IMR-90 (cell line): ENCODE measurements around the gene IFNA13. TPM values are rescaled to one million over a fixed set of nuclear protein-coding genes. Genes with fewer than 3 reads are reported as not detected.

ENCODE experiments used
- ATAC-seq: fragments of 200-7000 bp; cut with Tn5 transposase; 2 replicates; pipeline ENCODE4 v1.9.1; 2020; ENCODE audit warnings: low read depth, mild to moderate bottlenecking, moderate library complexity
- BruUV-seq: library from RNA; stranded (reverse); fragments of 400-500 nt; replicated peaks from 2 replicates; lab custom pipeline; 2021; lab: Mats Ljungman, UMichigan
- CTCF ChIA-PET: fragments of 300-600 bp; formaldehyde crosslinking; extraction: SDS; loops from one replicate; lab custom pipeline; 2021; ENCODE audit warnings: antibody characterized with exemption; lab: Yijun Ruan, JAX
- POLR2A ChIA-PET: fragments of 300-600 bp; sonication (Branson Sonifier 250); formaldehyde crosslinking; loops from one replicate; lab custom pipeline; 2022; ENCODE audit warnings: antibody characterized with exemption; ENCODE audit not compliant: unreplicated experiment; lab: Charles Lee
- DNase-seq: peaks from one replicate; pipeline ENCODE4 v3.0.0; 2013
- H2AFZ ChIP-seq: replicated peaks from 2 replicates; pipeline ENCODE3; 2013; ENCODE audit warnings: low read length, mild to moderate bottlenecking; ENCODE audit not compliant: poor library complexity
- H2AK5ac ChIP-seq: 2 replicates; pipeline ENCODE4 v1.6.1; 2013; ENCODE audit warnings: low read depth, low read length, inconsistent platforms
- H2AK9ac ChIP-seq: replicated peaks from 2 replicates; pipeline ENCODE3; 2013; ENCODE audit warnings: mild to moderate bottlenecking, low read depth, low read length, moderate library complexity; ENCODE audit not compliant: poor library complexity
- H2BK120ac ChIP-seq: 2 replicates; pipeline ENCODE4 v1.6.1; 2013; ENCODE audit warnings: low read depth, low read length, inconsistent platforms
- H2BK15ac ChIP-seq: 3 replicates; pipeline ENCODE4 v1.6.1; 2013; ENCODE audit warnings: low read depth, low read length, inconsistent platforms
- H2BK20ac ChIP-seq: 2 replicates; pipeline ENCODE4 v1.6.1; 2013; ENCODE audit warnings: low read depth, mild to moderate bottlenecking, inconsistent platforms, low read length, moderate library complexity
- H2BK5ac ChIP-seq: 2 replicates; pipeline ENCODE4 v1.6.1; 2013; ENCODE audit warnings: mild to moderate bottlenecking, low read depth, low read length, inconsistent platforms; ENCODE audit not compliant: poor library complexity, severe bottlenecking
- H3K14ac ChIP-seq: replicated peaks from 2 replicates; pipeline ENCODE4 v1.6.1; 2013; ENCODE audit warnings: low read depth, low read length, inconsistent platforms
- H3K18ac ChIP-seq: 2 replicates; pipeline ENCODE4 v1.6.1; 2013; ENCODE audit warnings: low read depth, low read length, control low read depth
- H3K23ac ChIP-seq: 2 replicates; pipeline ENCODE4 v1.6.1; 2013; ENCODE audit warnings: low read depth, low read length, inconsistent platforms
- H3K27ac ChIP-seq: 2 replicates; pipeline ENCODE4 v1.5.1; 2013; ENCODE audit warnings: mild to moderate bottlenecking, control low read depth, low read length; ENCODE audit not compliant: insufficient read depth
- H3K27me3 ChIP-seq: 2 replicates; pipeline ENCODE4 v1.6.1; 2013; ENCODE audit warnings: low read length; ENCODE audit not compliant: control insufficient read depth, insufficient read depth
- H3K36me3 ChIP-seq: 2 replicates; pipeline ENCODE4 v1.6.1; 2013; ENCODE audit warnings: low read length, mixed read lengths; ENCODE audit not compliant: control insufficient read depth, insufficient read depth
- H3K4ac ChIP-seq: 2 replicates; pipeline ENCODE4 v1.6.1; 2013; ENCODE audit warnings: low read depth, low read length, inconsistent platforms
- H3K4me1 ChIP-seq: 2 replicates; pipeline ENCODE4 v1.6.1; 2013; ENCODE audit warnings: low read length, mixed read lengths; ENCODE audit not compliant: control insufficient read depth, insufficient read depth
- H3K4me2 ChIP-seq: 2 replicates; pipeline ENCODE4 v1.6.1; 2013; ENCODE audit warnings: low read depth, mild to moderate bottlenecking, control low read depth, low read length, moderate library complexity
- H3K4me3 ChIP-seq: 2 replicates; pipeline ENCODE4 v1.5.1; 2013; ENCODE audit warnings: low read depth, mild to moderate bottlenecking, control low read depth, low read length, moderate library complexity; ENCODE audit not compliant: insufficient read depth
- H3K56ac ChIP-seq: 2 replicates; pipeline ENCODE4 v1.6.1; 2013; ENCODE audit warnings: low read length, inconsistent platforms; ENCODE audit not compliant: insufficient read depth; ENCODE audit errors: extremely low read depth
- H3K79me1 ChIP-seq, 2 experiments: 2 replicates each; pipeline ENCODE4 v1.6.1; 2013; ENCODE audit warnings: low read length in 2 of 2, inconsistent platforms in 1 of 2, low read depth in 1 of 2
- H3K9ac ChIP-seq: 2 replicates; pipeline ENCODE4 v1.6.1; 2013; ENCODE audit warnings: low read depth, low read length, control low read depth
- H3K9me1 ChIP-seq: 2 replicates; pipeline ENCODE4 v1.6.1; 2013; ENCODE audit warnings: low read length, inconsistent platforms; ENCODE audit not compliant: insufficient read depth
- H3K9me3 ChIP-seq: 2 replicates; pipeline ENCODE4 v1.6.1; 2013; ENCODE audit warnings: low read length; ENCODE audit not compliant: control insufficient read depth, insufficient read depth
- H4K20me1 ChIP-seq: 2 replicates; pipeline ENCODE4 v1.6.1; 2013; ENCODE audit warnings: low read length, inconsistent platforms; ENCODE audit not compliant: insufficient read depth
- H4K5ac ChIP-seq: 2 replicates; pipeline ENCODE4 v1.6.1; 2013; ENCODE audit warnings: mild to moderate bottlenecking, low read depth, low read length, control low read depth
- H4K8ac ChIP-seq, 2 experiments: 2 replicates each; pipeline ENCODE4 v1.6.1; 2013; ENCODE audit warnings: low read depth in 2 of 2, low read length in 2 of 2, control low read depth in 1 of 2, inconsistent platforms in 1 of 2
- H4K91ac ChIP-seq: 2 replicates; pipeline ENCODE4 v1.6.1; 2013; ENCODE audit warnings: low read depth, low read length, inconsistent platforms; ENCODE audit not compliant: insufficient read depth
- CHD1 ChIP-seq: IDR thresholded peaks from 2 replicates; pipeline ENCODE4 v1.6.1; 2012; ENCODE audit warnings: low read depth, low read length, improper control_type of control experiment
- CTCF ChIP-seq: conservative IDR thresholded peaks from 2 replicates; pipeline ENCODE4 v1.5.1; 2012; ENCODE audit warnings: mild to moderate bottlenecking, low read depth, low read length, improper control_type of control experiment
- WGBS, 2 experiments: methylation state at CpG; one replicate each; pipeline versions ENCODE4 v1.1.5 to v1.1.7; 2013; ENCODE audit warnings: missing lambda C conversion rate in 2 of 2; ENCODE audit not compliant: insufficient read length in 1 of 2; ENCODE audit errors: extremely low coverage in 2 of 2; 5-methylcytosine and 5-hydroxymethylcytosine counted together
- dilution Hi-C: fragments of 300-500 bp; cut with HindIII; formaldehyde crosslinking; loops from one replicate; pipeline ENCODE4 v1.14.3; 2018; ENCODE audit warnings: low sequenced_read_pairs; ENCODE audit not compliant: unreplicated experiment
- in situ Hi-C: fragments of 300-500 bp; cut with MboI; formaldehyde crosslinking; loops from 3 replicates; pipeline ENCODE4 v1.14.3; 2019; ENCODE audit warnings: low sequenced_read_pairs, inconsistent platforms, mixed read lengths
- intact Hi-C: fragments of 100-400 bp; cut with micrococcal nuclease; formaldehyde crosslinking; loops from 2 replicates; pipeline ENCODE4 v1.10.0; 2022
- polyA plus RNA-seq, 3 experiments: library from polyadenylated mRNA; depleted of rRNA; stranded (reverse); fragments of >200 nt; gene quantifications; 2 replicates each; pipeline ENCODE4 v1.2.3, GENCODE V29; 2012; ENCODE audit warnings: low replicate concordance in 1 of 3
- total RNA-seq: library from RNA; depleted of rRNA; stranded (reverse); fragments of >200 nt; gene quantifications from 2 replicates; pipeline ENCODE4 v1.2.3, GENCODE V29; 2012

The IFNA13 gene
- total and polyA plus RNA-seq, 2 of the 4 experiments (the other 2 are of a cell fraction), result not detected

GRCh38 chr9:21413624-21414023 lies 45.8 kb upstream of the IFNA13 start:
- POLR2A ChIA-PET, result no interaction called here
- TF ChIP-seq CTCF (0 out of 2 replicates have a peak, but pooled peaks have one; percentile 16), CHD1 (no peak)
- Histone ChIP-seq H3K9me1 (no peaks in the 10 kb centered on the region), H3K27ac (no peak overlapping the region), H2BK5ac (no peak overlapping the region), H2BK20ac (no peak overlapping the region), H3K14ac (no peak overlapping the region), H4K20me1 (no peaks in the 10 kb centered on the region), H3K79me1 (no peaks in the 10 kb centered on the region), H2BK120ac (no peak overlapping the region), H3K36me3 (no peaks in the 10 kb centered on the region), H3K56ac (no peak overlapping the region), H3K4ac (no peak overlapping the region), H3K4me3 (no peak overlapping the region), H3K27me3 (peaks cover 13% of the 10 kb centered on the region), H2AK9ac (no peak overlapping the region), H2BK15ac (no peak overlapping the region), H3K9me3 (no peaks in the 10 kb centered on the region), H2AK5ac (no peak overlapping the region), H2AFZ (peak overlapping the region; percentile 3), H3K23ac (no peak overlapping the region), H4K8ac (no peak overlapping the region), H3K18ac (no peak overlapping the region), H4K91ac (no peak overlapping the region), H3K4me1 (no peaks in the 10 kb centered on the region), H4K5ac (no peak overlapping the region), H3K9ac (no peak overlapping the region), H3K4me2 (no peak overlapping the region)
- in situ Hi-C loops (no loop called here), dilution Hi-C loops (no loop called here), intact Hi-C loops (no loop called here)
- ATAC-seq (peak; percentile 56; the same call in 1 of the 2 replicates), DNase-seq (no peak)
- WGBS, 2 experiments, result no CpG with 5 or more reads among the region's 5 CpGs
- CTCF ChIA-PET, result no interaction called here
- no TSS peak for BruUV-seq
